Activated B cell treated with CpG ODN at 0.5 μM for 24 hours (primary cell): ENCODE results near the gene KCNMA1. TPM values are rescaled to one million over a fixed set of nuclear protein-coding genes. Genes with fewer than 3 reads are reported as not detected.

Experiments used
- ATAC-seq: fragments of 200-7000 bp; cut with Tn5 transposase; one replicate; pipeline ENCODE4 v1.10.0; 2021; ENCODE audit warnings: low read depth, mild to moderate bottlenecking, moderate library complexity
- CTCF ChIA-PET: fragments of 350-600 bp; sonication (Branson Sonifier 250); formaldehyde crosslinking; loops from one replicate; lab custom pipeline; 2021; ENCODE audit warnings: antibody characterized with exemption; lab: Charles Lee
- POLR2A ChIA-PET: fragments of 350-600 bp; sonication (Branson Sonifier 250); formaldehyde crosslinking; loops from one replicate; lab custom pipeline; 2021; ENCODE audit warnings: antibody characterized with exemption; lab: Charles Lee
- DNase-seq: peaks from one replicate; pipeline ENCODE4 v3.0.0; 2022
- H3K27ac Mint-ChIP-seq: one replicate; pipeline ENCODE4 v1.8.0; 2020; ENCODE audit warnings: mixed read lengths
- H3K27me3 Mint-ChIP-seq: one replicate; pipeline ENCODE4 v1.8.0; 2021; ENCODE audit warnings: mixed read lengths
- H3K36me3 Mint-ChIP-seq: one replicate; pipeline ENCODE4 v1.8.0; 2021; ENCODE audit warnings: low read depth, mixed read lengths
- H3K4me1 Mint-ChIP-seq: one replicate; pipeline ENCODE4 v1.8.0; 2021; ENCODE audit warnings: mixed read lengths
- H3K4me3 Mint-ChIP-seq: one replicate; pipeline ENCODE4 v1.8.0; 2020; ENCODE audit warnings: mild to moderate bottlenecking, mixed read lengths
- H3K9me3 Mint-ChIP-seq: one replicate; pipeline ENCODE4 v1.8.0; 2020; ENCODE audit warnings: mixed read lengths
- CTCF ChIP-seq: fragments of 200-600 bp; IDR thresholded peaks from one replicate; pipeline ENCODE4 v1.8.0; 2022; ENCODE audit warnings: antibody characterized with exemption, mild to moderate bottlenecking
- intact Hi-C: fragments of 100-400 bp; cut with micrococcal nuclease; formaldehyde crosslinking; loops from one replicate; pipeline ENCODE4 v1.15.1; 2024
- total RNA-seq: library from RNA; stranded (reverse); gene quantifications from 2 replicates; pipeline ENCODE4 v1.2.3, GENCODE V29; 2022

KCNMA1 gene
- total RNA-seq, 1 donor from 2014 or later = 3.7 TPM

DNA sequence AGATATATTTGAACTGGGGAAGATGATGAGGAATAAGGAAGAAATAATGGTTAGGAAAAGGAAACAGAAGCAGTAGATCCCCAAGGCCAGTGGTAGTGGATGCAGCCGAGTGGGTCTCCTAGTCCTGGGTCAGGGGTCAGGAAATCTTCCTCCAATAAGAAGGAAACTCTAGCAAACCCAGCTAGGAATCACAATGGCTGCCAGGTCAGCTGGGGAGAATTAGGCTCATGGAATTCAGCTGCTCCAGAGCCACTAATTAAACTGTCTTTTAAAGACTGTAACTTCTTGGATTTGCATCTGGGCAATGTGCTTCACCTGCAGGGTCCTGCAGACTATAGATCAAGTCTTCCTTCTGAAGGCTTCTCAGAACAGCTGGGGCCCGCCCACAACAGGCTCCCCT lies 644.4 kb downstream of the KCNMA1 start:
- Mint-ChIP-seq H3K4me3 (no peak overlapping the region), H3K36me3 (no peaks in the 10 kb centered on the region), H3K9me3 (no peaks in the 10 kb centered on the region), H3K27ac (no peak overlapping the region), H3K4me1 (no peaks in the 10 kb centered on the region), H3K27me3 (no peaks in the 10 kb centered on the region)
- intact Hi-C loops = no loop called here
- POLR2A ChIA-PET = no interaction called here
- no peak for TF ChIP-seq CTCF
- CTCF ChIA-PET = no interaction called here
- DNase-seq (no peak), ATAC-seq (no peak)

DNA sequence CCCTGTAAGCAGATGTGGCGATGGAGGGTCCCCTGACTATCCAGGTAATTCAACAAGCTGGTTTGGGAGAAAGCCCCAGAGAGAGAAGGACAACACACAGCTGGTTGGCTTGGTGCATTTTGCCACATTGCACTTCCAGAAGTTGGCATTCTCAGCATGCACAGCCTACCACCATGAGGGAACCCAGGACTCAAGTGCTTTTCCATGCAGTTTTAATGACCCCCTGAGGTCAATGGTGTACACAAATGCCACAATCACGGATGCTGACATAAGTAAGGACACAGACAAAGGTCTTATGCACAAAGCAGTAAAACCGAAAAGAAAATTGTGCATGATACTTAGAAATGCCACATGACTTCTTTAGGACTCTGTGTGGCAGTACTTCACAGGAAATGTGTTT lies 645.1 kb downstream of the KCNMA1 start:
- no peaks in the 10 kb centered on the region for H3K27me3 Mint-ChIP-seq
- CTCF ChIA-PET = interaction anchor here (1.5 to 1.8 kb wide), 2 partner anchors 9 to 12 kb away, joined by 4 to 5 read pairs; no protein-coding TSS in a partner anchor
- DNase-seq (no peak), ATAC-seq (no peak)
- H3K4me1 Mint-ChIP-seq = no peaks in the 10 kb centered on the region
- TF ChIP-seq CTCF = no peak
- no peaks in the 10 kb centered on the region for H3K36me3 Mint-ChIP-seq
- H3K27ac Mint-ChIP-seq = no peak overlapping the region
- intact Hi-C loops = no loop called here
- no peaks in the 10 kb centered on the region for H3K9me3 Mint-ChIP-seq
- no peak overlapping the region for H3K4me3 Mint-ChIP-seq
- POLR2A ChIA-PET = no interaction called here

GRCh38 chr10:76991621-76992020 lies 646.0 kb downstream of the KCNMA1 start:
- ChIA-PET POLR2A (no interaction called here), CTCF (interaction anchor here (1.5 to 1.8 kb wide), 2 partner anchors 9 to 11 kb away, joined by 4 to 5 read pairs; no protein-coding TSS in a partner anchor)
- Mint-ChIP-seq H3K27me3 (no peaks in the 10 kb centered on the region), H3K36me3 (no peaks in the 10 kb centered on the region), H3K27ac (no peak overlapping the region), H3K4me1 (no peaks in the 10 kb centered on the region), H3K9me3 (no peaks in the 10 kb centered on the region), H3K4me3 (no peak overlapping the region)
- DNase-seq (no peak), ATAC-seq (no peak)
- intact Hi-C loops = no loop called here
- TF ChIP-seq CTCF = no peak

- Mint-ChIP-seq H3K9me3 (no peaks in the 10 kb centered on the region), H3K4me3 (no peak overlapping the region), H3K27ac (no peak overlapping the region), H3K4me1 (no peaks in the 10 kb centered on the region), H3K36me3 (no peaks in the 10 kb centered on the region), H3K27me3 (no peaks in the 10 kb centered on the region)
- intact Hi-C loops = no loop called here
- no peak for ATAC-seq
- POLR2A ChIA-PET = no interaction called here
- CTCF ChIA-PET = interaction anchor here (1.8 kb wide), 1 partner anchor 10 kb away, joined by 4 read pairs; no protein-coding TSS in a partner anchor
- TF ChIP-seq CTCF = no peak
- DNase-seq = no peak
Measured at GRCh38 chr10:76990561-76990960, 647.0 kb downstream of the KCNMA1 start.

GRCh38 chr10:76984559-76985443 lies 652.8 kb downstream of the KCNMA1 start:
- no peaks in the 10 kb centered on the region for H3K27me3 Mint-ChIP-seq
- CTCF ChIA-PET = interaction anchor here (1.0 to 1.2 kb wide), 2 partner anchors 11 to 20 kb away, joined by 3 read pairs; no protein-coding TSS in a partner anchor

More at GRCh38 chr10:76984559-76985443, 652.8 kb downstream of the KCNMA1 start:
- Mint-ChIP-seq H3K36me3 (no peaks in the 10 kb centered on the region), H3K4me1 (no peaks in the 10 kb centered on the region), H3K9me3 (no peaks in the 10 kb centered on the region), H3K4me3 (no peak overlapping the region), H3K27ac (no peak overlapping the region)
- peak; percentile 32 for DNase-seq
- POLR2A ChIA-PET = no interaction called here
- intact Hi-C loops = loop anchor here (10.0 kb wide), 1 partner anchor 950 kb away; no protein-coding TSS in a partner anchor
- ATAC-seq = no peak
- TF ChIP-seq CTCF = peak; percentile 52
